Measurements from ENCODE around the gene JOSD1.

GRCh38 chr22:38716271-38716670 is 15.5 kb upstream of the JOSD1 start:
- TF ChIP-seq CTCF (IDR thresholded peaks at IDR 0.05) (no peak), POLR2A (IDR thresholded peaks at IDR 0.05) (no peak)
